GM19372 (cell line): ENCODE results near the gene CERS5.
A peak's percentile ranks its signal among the peaks of the same experiment; 100 is the strongest.

Experiments used
- ATAC-seq: cut with Tn5 transposase; IDR thresholded peaks from one replicate; pipeline ENCODE4 v1.9.1; 2021; ENCODE audit warnings: mild to moderate bottlenecking, low read depth, moderate library complexity; ENCODE audit not compliant: unreplicated experiment

The CERS5 gene

GRCh38 chr12:50142993-50143392 is 24.2 kb downstream of the CERS5 start:
- no peak for ATAC-seq

DNA sequence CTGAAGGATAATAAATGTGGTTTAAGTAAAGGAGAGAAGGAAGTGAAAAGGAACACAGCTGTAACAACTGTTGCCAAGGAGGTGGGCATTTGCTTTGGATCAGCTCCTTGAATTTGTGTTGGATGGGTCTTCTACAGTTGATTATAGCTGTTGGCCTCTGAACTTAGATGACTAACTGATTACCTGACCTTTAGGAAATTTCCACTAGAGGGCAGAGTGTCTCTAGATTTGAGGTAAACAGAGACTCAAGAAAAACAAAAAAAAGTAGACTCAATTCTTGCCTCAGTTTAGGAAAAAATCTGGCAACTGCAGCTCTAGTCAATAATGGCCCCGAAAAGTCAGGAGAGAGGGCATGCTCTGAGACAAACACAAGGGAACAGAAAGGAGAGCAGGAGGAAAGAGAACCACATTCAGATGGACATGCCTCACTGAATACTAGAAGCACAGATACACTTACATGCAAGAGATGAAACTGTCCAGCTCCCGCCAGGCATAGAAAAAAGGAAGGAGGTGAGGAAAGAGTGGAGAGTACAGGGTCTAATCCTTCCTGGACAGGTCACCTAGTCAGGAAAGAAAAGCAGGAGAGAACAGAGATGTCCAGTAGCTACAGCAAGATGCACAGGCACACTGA is 34.5 kb downstream of the CERS5 start:
- no peak for ATAC-seq

- ATAC-seq: no peak
Measured at GRCh38 chr12:50129290-50129689, 37.9 kb downstream of the CERS5 start.

- ATAC-seq: no peak
Measured at GRCh38 chr12:50127546-50127945, 39.6 kb downstream of the CERS5 start.

DNA sequence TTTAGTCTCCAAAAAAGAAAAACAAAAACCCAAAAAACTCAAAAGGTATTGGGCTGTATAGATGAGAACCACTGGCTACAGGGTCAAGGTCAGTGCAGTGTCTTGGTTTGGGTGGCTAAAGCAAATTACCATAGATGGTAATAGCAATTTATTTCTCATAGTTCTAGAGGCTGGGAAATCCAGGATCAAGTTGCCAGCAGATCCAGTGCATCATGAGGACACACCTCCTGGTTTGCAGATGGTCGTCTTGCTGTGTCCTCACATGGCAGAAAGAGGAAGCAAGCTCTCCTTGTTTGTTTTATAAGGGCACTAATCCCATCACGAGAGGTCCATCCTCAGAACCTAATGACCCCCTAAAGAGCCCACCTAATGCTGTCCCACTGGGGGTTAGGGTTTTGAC is 44.0 kb downstream of the CERS5 start:
- no peak for ATAC-seq

DNA sequence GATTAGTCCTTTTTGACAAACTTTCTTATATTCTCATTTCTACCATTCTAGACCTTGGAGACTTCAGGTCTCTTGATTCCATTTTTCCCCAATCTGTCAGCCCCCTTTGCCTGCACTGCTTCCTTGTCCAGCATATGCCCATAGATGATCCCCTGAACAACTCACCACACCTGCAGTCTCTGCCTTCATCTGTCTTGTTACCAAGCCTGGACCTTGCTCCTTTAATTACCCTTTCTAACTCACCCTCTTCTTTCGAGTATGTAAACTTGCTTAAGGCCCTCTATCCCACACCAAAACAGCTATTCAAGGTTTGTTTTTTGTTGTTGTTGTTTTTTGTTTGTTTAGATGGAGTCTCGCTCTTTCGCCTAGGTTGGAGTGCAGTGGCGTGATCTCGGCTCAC is 45.5 kb downstream of the CERS5 start:
- no peak for ATAC-seq

DNA sequence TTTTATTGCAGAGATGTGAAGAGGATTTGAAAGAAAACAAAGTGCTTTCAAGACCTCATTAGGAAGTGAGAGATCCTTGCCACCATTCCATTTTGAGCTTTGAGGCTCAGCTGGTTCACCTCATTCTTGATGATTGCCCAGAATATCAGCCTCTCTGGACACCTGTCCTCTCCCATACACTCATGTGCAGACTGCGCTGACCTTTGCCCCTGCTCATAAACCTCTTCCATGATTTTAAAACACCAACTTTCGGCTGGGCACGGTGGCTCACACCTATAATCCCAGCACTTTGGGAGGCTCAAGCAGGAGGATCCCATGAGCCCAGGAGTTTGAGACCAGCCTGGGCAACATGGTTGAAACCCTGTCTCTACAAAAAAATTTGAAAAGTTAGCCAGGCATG is 46.2 kb downstream of the CERS5 start:
- ATAC-seq: no peak

GRCh38 chr12:50120521-50120920 is 46.6 kb downstream of the CERS5 start:
- no peak for ATAC-seq

GRCh38 chr12:50119387-50119786 is 47.8 kb downstream of the CERS5 start:
- ATAC-seq: no peak

- ATAC-seq: no peak
Measured at GRCh38 chr12:50117057-50117622, 50.0 kb downstream of the CERS5 start.

DNA sequence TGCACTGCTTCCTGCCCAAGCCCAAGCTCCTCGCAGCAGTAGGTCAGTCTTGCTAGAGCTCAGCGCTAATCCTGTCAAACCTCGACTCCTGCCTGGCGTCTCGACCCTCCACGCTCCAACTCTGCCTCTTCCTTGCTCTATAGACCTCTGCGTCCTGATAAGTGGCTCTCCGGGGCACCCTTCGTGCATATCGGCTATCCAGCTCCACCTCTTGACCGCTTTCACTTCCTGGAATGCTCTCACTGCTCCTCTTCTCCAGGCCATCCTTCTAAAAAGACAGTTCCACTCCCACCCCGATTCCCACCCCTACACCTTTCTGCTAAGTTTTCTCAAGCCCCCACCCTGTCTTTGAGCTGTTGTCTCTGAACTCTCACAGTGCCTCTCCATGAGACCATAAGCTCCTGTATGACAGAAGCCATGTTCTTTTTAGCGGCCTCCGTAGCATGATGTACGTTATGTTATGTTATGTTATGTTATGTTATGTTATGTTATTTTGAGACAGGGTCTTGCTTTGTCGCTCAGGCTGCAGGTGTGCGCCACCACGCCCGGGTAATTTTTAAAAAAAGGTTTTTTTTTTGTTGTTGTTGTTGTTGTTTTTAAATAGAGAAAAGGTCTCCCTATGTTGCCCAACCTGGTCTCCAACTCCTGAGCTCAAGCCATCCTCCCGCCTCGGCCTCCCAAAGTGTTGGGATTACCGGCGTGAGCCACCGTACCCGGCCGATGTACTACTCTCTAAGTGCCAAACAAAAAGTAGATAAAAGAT is 54.5 kb downstream of the CERS5 start:
- ATAC-seq: no peak

DNA sequence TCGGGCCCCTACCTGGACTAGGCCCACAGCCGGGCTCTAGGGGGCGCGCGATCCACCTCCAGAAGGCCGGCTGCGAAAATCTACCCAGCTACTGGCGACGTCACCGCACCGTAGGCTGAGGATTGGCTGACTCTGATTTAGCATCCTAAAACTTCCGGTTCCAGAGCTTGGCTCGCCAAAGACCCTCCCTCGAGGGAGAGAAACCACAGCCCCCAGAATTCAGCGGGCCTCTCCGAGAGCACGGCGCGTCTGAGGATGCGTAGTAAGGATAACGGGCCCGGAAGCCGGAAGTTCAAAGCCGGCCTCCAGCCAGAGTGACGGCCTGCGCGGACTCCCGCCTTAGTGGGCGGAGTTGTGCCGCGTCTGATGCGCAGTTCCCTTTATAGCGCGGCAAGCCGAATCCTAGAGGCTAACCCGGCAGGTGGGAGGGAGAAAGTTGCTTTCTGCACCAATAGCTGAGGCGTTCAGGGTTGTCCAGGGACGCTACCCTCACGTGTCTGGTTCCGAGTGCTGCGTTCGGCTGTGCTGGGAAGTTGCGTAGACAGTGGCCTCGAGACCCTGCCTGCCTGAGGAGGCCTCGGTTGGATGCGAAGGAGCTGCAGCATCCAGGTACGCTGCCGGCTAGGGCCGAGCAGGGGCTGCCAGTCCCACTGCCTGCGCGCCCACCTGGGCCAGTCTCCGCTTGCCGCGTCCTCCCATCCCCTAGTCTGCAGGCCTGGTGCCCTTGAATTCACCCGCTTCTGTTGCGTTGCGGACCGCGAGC is 55.3 kb downstream of the CERS5 start, which contains the start of gene COX14:
Gene COX14 (plus strand): TSS at position 544 of the 763 bp plus-strand sequence. CDS start 7,808 bp downstream, outside the sequence.
- ATAC-seq: peak; percentile 79

DNA sequence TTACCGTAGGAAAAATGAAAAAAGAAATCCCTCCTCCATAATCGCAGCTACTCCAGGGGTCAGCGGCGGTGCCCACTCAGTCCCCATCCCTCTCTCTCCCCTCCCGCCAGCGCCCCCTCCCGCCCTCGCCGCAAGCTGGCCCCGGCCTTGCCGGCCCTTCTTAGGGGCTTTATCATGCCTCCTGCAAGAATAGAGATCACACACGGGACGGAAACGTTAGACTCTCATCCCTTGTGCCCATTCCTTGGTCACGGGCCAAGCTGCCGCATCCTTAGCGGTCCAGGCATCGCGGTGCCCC is 55.8 kb downstream of the CERS5 start:
- no peak for ATAC-seq

DNA sequence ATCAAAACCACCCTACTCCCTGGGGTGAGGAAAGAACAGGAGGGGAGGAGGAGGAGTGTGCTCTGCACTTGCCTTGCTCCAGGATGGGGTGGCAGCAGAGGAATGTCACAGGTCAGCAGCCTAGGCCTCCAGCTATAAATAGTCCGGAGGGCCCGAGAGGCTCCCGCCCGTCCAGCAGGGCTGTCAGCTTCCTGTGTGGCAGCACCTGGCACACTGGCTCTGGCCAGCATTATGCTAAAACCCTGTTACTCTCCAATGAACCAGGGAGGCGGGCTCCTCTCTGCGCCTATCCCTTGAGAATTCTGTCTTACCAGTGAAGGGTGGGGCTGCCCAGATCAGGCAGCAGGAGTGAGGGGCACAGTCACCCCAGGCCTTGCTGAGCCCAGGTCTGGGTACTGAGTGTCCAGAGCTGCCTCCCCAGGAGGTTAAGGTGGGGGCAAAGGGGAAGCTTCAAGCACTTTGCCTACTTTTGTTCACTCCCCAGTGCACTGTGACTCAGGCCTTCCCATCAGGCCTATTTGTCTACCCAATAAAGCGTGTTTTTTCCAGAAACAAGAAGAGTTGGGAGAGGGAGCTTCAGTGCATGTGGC is 56.3 kb downstream of the CERS5 start:
- ATAC-seq: no peak

DNA sequence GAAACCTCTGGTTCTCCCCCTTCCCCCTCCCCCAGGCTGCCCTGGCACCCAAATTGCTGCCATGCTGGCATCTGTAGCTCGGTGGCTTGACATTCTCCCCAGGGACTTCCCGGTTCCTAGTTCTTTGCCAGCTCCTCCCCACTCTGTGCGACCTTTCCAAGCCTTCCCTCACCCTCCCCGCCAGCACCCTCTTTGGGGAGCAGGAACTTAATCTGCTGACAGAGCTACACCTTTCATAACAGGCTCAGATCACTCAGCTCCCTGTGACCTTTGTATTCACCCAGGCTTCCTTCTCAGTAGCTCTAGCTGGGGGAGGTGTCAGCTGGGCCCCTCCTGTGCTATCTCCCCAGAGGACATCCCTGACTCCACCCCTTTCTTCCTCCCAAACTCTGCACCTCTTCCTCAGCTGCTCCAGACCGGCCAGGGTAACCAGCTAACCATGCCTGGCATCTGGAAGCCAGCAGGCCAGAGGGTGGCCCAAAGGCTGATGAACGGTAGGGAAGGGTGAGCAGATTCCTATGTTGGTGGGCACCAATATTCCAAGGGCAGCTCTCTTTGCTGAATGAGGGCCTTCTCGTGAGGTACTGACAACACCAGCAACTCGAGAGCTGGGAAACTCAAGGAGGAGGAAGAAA is 56.9 kb downstream of the CERS5 start:
- no peak for ATAC-seq

GRCh38 chr12:50109319-50109718 is 57.9 kb downstream of the CERS5 start:
- no peak for ATAC-seq

- ATAC-seq: no peak
Measured at GRCh38 chr12:50107416-50108268, 59.5 kb downstream of the CERS5 start.

DNA sequence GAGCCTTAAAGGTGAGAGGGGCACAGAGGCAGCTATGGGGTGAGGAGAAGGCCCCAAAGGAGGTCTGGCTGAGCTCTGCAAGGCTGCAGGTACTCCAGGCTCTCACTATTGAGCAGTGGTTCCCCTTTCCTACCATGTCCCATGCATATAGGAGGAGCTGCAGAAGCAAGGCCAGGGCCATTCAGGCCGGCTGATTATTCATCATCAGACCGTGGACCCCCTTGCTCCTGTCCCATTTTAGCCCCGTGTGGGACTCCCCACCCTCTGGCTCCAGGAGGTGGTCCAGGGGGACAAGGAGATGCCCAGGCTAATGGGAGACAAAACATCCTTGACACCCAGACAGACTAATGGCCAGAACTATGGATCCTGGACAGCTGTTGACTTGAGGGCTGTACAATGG is 60.3 kb downstream of the CERS5 start:
- no peak for ATAC-seq

GRCh38 chr12:50105913-50106450 is 61.2 kb downstream of the CERS5 start:
- ATAC-seq: no peak
